CD14-positive monocyte (primary cell): Measurements from ENCODE around the gene ZSWIM5. TPM values are rescaled to one million over a fixed set of nuclear protein-coding genes. Genes with fewer than 3 reads are reported as not detected.
A peak's percentile ranks its signal among the peaks of the same experiment; 100 is the strongest.

Experiments
- DNase-seq, 3 donors: peaks; one replicate each; pipeline ENCODE4 v3.0.0-alpha.2; 2011 to 2022
- H2AFZ ChIP-seq: 2 replicates; pipeline ENCODE4 v1.6.0; 2012; ENCODE audit warnings: mild to moderate bottlenecking, low read depth, low read length, inconsistent platforms; ENCODE audit not compliant: insufficient read depth, poor library complexity, severe bottlenecking
- H3K27ac ChIP-seq, 2 donors: 1 replicate in 1 of 2; 2 replicates in 1 of 2; pipeline ENCODE4 v1.5.1; 2012 to 2013; ENCODE audit warnings: low read length in 2 of 2, control low read depth in 1 of 2, inconsistent platforms in 1 of 2, low read depth in 1 of 2, mild to moderate bottlenecking in 1 of 2
- H3K27me3 ChIP-seq, 2 donors: one replicate each; pipeline versions ENCODE4 v1.6.0 to v1.6.1; 2011 to 2013; ENCODE audit warnings: low read length in 2 of 2; ENCODE audit not compliant: control insufficient read depth in 2 of 2, insufficient read depth in 2 of 2
- H3K36me3 ChIP-seq, 2 donors: replicated peaks in 1 of 2; 1 replicate in 1 of 2; 2 replicates in 1 of 2; pipeline versions ENCODE4 v1.5.1 to v1.6.1; 2012 to 2013; ENCODE audit warnings: low read length in 2 of 2, control low read depth in 1 of 2, inconsistent platforms in 1 of 2, mild to moderate bottlenecking in 1 of 2; ENCODE audit not compliant: insufficient read depth in 2 of 2, control insufficient read depth in 1 of 2
- H3K4me1 ChIP-seq, 2 donors: 1 replicate in 1 of 2; 2 replicates in 1 of 2; pipeline versions ENCODE4 v1.5.1 to v1.6.1; 2012 to 2013; ENCODE audit warnings: low read length in 2 of 2, control low read depth in 1 of 2, inconsistent platforms in 1 of 2, mild to moderate bottlenecking in 1 of 2, moderate library complexity in 1 of 2; ENCODE audit not compliant: insufficient read depth in 2 of 2, control insufficient read depth in 1 of 2
- H3K4me2 ChIP-seq: replicated peaks from 2 replicates; pipeline ENCODE3; 2012; ENCODE audit warnings: low read length, moderate library complexity, mild to moderate bottlenecking; ENCODE audit not compliant: poor library complexity, severe bottlenecking; ENCODE audit errors: extremely low read depth
- H3K4me3 ChIP-seq, 3 experiments: fragments of 200-600 bp in 1 of 3; sonication (generic) in 1 of 3; replicated peaks in 1 of 3; 1 replicate in 2 of 3; 2 replicates in 1 of 3; pipeline ENCODE4 v1.5.1; 2011 to 2013; ENCODE audit warnings: low read length in 3 of 3, mild to moderate bottlenecking in 3 of 3, control low read depth in 2 of 3, low read depth in 2 of 3, inconsistent platforms in 1 of 3, moderate library complexity in 1 of 3
- H3K79me2 ChIP-seq: 2 replicates; pipeline ENCODE4 v1.6.0; 2012; ENCODE audit warnings: mild to moderate bottlenecking, control low read depth, inconsistent platforms, low read length, moderate library complexity; ENCODE audit not compliant: insufficient read depth
- H3K9ac ChIP-seq: 2 replicates; pipeline ENCODE4 v1.6.0; 2017; ENCODE audit warnings: low read length, mild to moderate bottlenecking; ENCODE audit not compliant: insufficient read depth, poor library complexity, severe bottlenecking
- H3K9me3 ChIP-seq, 2 donors: replicated peaks in 1 of 2; 1 replicate in 1 of 2; 2 replicates in 1 of 2; pipeline versions ENCODE4 v1.5.1 to v1.6.1; 2012 to 2013; ENCODE audit warnings: low read length in 2 of 2, control low read depth in 1 of 2; ENCODE audit not compliant: control insufficient read depth in 1 of 2, insufficient read depth in 1 of 2
- H4K20me1 ChIP-seq: 2 replicates; pipeline ENCODE4 v1.6.0; 2012; ENCODE audit warnings: mild to moderate bottlenecking, low read length, control low read depth, moderate library complexity; ENCODE audit not compliant: insufficient read depth
- H3K27ac Mint-ChIP-seq, 7 donors: one replicate each; pipeline ENCODE4 v1.8.0; 2020; ENCODE audit warnings: mild to moderate bottlenecking in 7 of 7, mixed read lengths in 7 of 7, moderate library complexity in 6 of 7, inconsistent platforms in 2 of 7
- H3K27me3 Mint-ChIP-seq, 3 donors: one replicate each; pipeline ENCODE4 v1.8.0; 2021 to 2022; ENCODE audit warnings: low read depth in 3 of 3, mild to moderate bottlenecking in 3 of 3, mixed read lengths in 3 of 3, moderate library complexity in 3 of 3, inconsistent platforms in 1 of 3
- H3K36me3 Mint-ChIP-seq, 2 donors: one replicate each; pipeline ENCODE4 v1.8.0; 2020; ENCODE audit warnings: mixed read lengths in 2 of 2, inconsistent platforms in 1 of 2, mild to moderate bottlenecking in 1 of 2
- H3K4me1 Mint-ChIP-seq: one replicate; pipeline ENCODE4 v1.8.0; 2020; ENCODE audit warnings: mild to moderate bottlenecking, mixed read lengths
- H3K4me3 Mint-ChIP-seq, 2 donors: one replicate each; pipeline ENCODE4 v1.8.0; 2020; ENCODE audit warnings: mild to moderate bottlenecking in 2 of 2, mixed read lengths in 2 of 2, moderate library complexity in 1 of 2
- H3K9me3 Mint-ChIP-seq, 7 donors: one replicate each; pipeline ENCODE4 v1.8.0; 2020 to 2022; ENCODE audit warnings: mixed read lengths in 7 of 7, mild to moderate bottlenecking in 6 of 7, moderate library complexity in 6 of 7, inconsistent platforms in 2 of 7
- WGBS: methylation state at CpG from one replicate; pipeline ENCODE4 v1.1.5; 2013; ENCODE audit warnings: missing lambda C conversion rate; ENCODE audit not compliant: insufficient coverage; 5-methylcytosine and 5-hydroxymethylcytosine counted together
- intact Hi-C, 2 donors: fragments of 100-400 bp; cut with micrococcal nuclease; formaldehyde crosslinking; loops; one replicate each; pipeline versions ENCODE4 v1.15.0 to v1.15.1; 2023
- polyA minus RNA-seq: library from RNA; depleted of rRNA, polyadenylated mRNA; stranded (reverse); fragments of >200 nt; gene quantifications from 2 replicates; pipeline ENCODE4 v1.2.3, GENCODE V29; 2012
- polyA plus RNA-seq, 3 donors: library from polyadenylated mRNA; depleted of rRNA in 1 of 3; unstranded in 2 of 3; stranded (reverse) in 1 of 3; fragments of 300-500 nt in 2 of 3; fragments of >200 nt in 1 of 3; fragmentation: Illumina TruSeq in 2 of 3; gene quantifications; 1 replicate in 2 of 3; 2 replicates in 1 of 3; pipeline ENCODE4 v1.2.3, GENCODE V29; 2012 to 2021
- total RNA-seq, 12 experiments: library from RNA in 1 of 12; stranded (reverse) in 1 of 12; fragments of 120-200 nt in 1 of 12; gene quantifications; one replicate each; pipeline ENCODE4 v1.2.4 and lab custom pipeline; 2013 to 2026; ENCODE audit warnings: mixed read lengths in 6 of 12, inconsistent platforms in 1 of 12
- TF ChIP-seq, protein P1 (sequence below): fragments of 200-600 bp; IDR thresholded peaks from one replicate; pipeline ENCODE4 v1.8.0; 2022; ENCODE audit warnings: antibody characterized with exemption, mild to moderate bottlenecking

The ZSWIM5 gene
- total RNA-seq (2013) = 0.08 TPM
- polyA plus RNA-seq (not detected), polyA minus RNA-seq (under 0.01 TPM in 1 of 2 replicates, not detected in the other), total RNA-seq (lab: John Stamatoyannopoulos, UW) (0 to 4.9 (median 0.31) reads per million in 11 experiments)

- H3K9ac ChIP-seq = no peak within 1 kb of the TSS
- H3K4me1 Mint-ChIP-seq = peaks cover 14% of the 10 kb centered on the region
- peak within 1 kb of the TSS in 1 of 7 donors; percentile 8 for H3K27ac Mint-ChIP-seq
- peaks cover 60 to 76% of the 10 kb centered on the region in 2 donors for H3K27me3 ChIP-seq
- H3K9me3 ChIP-seq = peaks cover 0 to 10% of the 10 kb centered on the region in 2 donors
- H3K36me3 ChIP-seq = no peaks in the 10 kb centered on the region
- no peak within 1 kb of the TSS for H3K27ac ChIP-seq
- H3K4me1 ChIP-seq = peaks cover 9 to 13% of the 10 kb centered on the region in 2 donors
- TF ChIP-seq, protein P1, sequence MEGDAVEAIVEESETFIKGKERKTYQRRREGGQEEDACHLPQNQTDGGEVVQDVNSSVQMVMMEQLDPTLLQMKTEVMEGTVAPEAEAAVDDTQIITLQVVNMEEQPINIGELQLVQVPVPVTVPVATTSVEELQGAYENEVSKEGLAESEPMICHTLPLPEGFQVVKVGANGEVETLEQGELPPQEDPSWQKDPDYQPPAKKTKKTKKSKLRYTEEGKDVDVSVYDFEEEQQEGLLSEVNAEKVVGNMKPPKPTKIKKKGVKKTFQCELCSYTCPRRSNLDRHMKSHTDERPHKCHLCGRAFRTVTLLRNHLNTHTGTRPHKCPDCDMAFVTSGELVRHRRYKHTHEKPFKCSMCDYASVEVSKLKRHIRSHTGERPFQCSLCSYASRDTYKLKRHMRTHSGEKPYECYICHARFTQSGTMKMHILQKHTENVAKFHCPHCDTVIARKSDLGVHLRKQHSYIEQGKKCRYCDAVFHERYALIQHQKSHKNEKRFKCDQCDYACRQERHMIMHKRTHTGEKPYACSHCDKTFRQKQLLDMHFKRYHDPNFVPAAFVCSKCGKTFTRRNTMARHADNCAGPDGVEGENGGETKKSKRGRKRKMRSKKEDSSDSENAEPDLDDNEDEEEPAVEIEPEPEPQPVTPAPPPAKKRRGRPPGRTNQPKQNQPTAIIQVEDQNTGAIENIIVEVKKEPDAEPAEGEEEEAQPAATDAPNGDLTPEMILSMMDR = no peak
- intact Hi-C loops = no loop called here
- H2AFZ ChIP-seq = peak within 1 kb of the TSS; percentile 85
- peak; percentile 6 to 36 (median 24) for DNase-seq
- H3K79me2 ChIP-seq = no peaks in the 10 kb centered on the region
- WGBS = under 1% methylated on average over 115 of the region's 118 CpGs
- H4K20me1 ChIP-seq = no peaks in the 10 kb centered on the region
- H3K36me3 Mint-ChIP-seq = peaks cover 0 to 10% of the 10 kb centered on the region in 2 donors
- H3K9me3 Mint-ChIP-seq = peaks cover 0 to 9% (median 5%) of the 10 kb centered on the region in 7 donors
- peak within 1 kb of the TSS; percentile 38 to 79 (median 51) for H3K4me3 ChIP-seq
- peaks cover 58 to 71% (median 63%) of the 10 kb centered on the region in 3 donors for H3K27me3 Mint-ChIP-seq
- H3K4me3 Mint-ChIP-seq = peak within 1 kb of the TSS; percentile 84 to 95
- H3K4me2 ChIP-seq = peak within 1 kb of the TSS; percentile 89
Measured at GRCh38 chr1:45205910-45206721, at the start of gene ZSWIM5. ZSWIM5 (minus strand) TSS chr1:45206605; CDS start chr1:45206350, 255 bp downstream.

GRCh38 chr1:45254490-45254889 lies 48.1 kb upstream of the ZSWIM5 start:
- Mint-ChIP-seq H3K27me3 (peaks cover 0 to 5% (median 1%) of the 10 kb centered on the region in 3 donors), H3K4me1 (no peaks in the 10 kb centered on the region), H3K27ac (no peak overlapping the region), H3K36me3 (peaks cover 0 to 2% of the 10 kb centered on the region in 2 donors), H3K4me3 (no peak overlapping the region), H3K9me3 (peaks cover 18 to 29% (median 26%) of the 10 kb centered on the region in 7 donors)
- Histone ChIP-seq H3K9ac (no peak overlapping the region), H3K36me3 (no peaks in the 10 kb centered on the region), H3K4me2 (no peak overlapping the region), H3K27me3 (no peaks in the 10 kb centered on the region), H3K27ac (no peak overlapping the region), H3K4me1 (no peaks in the 10 kb centered on the region), H3K79me2 (no peaks in the 10 kb centered on the region), H3K9me3 (peaks cover 18 to 19% of the 10 kb centered on the region in 2 donors), H2AFZ (no peak overlapping the region), H4K20me1 (no peaks in the 10 kb centered on the region), H3K4me3 (no peak overlapping the region)
- intact Hi-C loops = no loop called here
- no peak for DNase-seq
- TF ChIP-seq, protein P1 = no peak
